Measurements from ENCODE around the gene ICA1L.

DNA sequence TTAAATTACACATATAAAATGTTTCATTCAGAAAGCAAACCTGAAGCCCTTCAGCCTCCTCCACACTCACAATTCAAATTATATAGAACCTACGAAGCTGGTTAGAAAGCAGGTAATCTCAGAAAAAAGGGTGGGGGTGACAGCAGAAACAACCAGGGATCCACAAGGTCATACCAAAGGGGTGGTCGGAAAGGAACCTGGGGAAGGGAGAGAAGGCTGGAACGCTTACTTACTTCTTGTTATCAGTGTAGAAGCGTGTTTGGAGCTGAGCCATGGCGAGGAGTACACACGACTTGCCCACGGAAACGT, 39.6 kb upstream of the ICA1L start:
- TF ChIP-seq, protein P1, sequence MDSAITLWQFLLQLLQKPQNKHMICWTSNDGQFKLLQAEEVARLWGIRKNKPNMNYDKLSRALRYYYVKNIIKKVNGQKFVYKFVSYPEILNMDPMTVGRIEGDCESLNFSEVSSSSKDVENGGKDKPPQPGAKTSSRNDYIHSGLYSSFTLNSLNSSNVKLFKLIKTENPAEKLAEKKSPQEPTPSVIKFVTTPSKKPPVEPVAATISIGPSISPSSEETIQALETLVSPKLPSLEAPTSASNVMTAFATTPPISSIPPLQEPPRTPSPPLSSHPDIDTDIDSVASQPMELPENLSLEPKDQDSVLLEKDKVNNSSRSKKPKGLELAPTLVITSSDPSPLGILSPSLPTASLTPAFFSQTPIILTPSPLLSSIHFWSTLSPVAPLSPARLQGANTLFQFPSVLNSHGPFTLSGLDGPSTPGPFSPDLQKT (IDR thresholded peaks at IDR 0.05; ENCODE audit: borderline replicate concordance, low read depth, low read length), result no peak
- TF ChIP-seq, protein P2, sequence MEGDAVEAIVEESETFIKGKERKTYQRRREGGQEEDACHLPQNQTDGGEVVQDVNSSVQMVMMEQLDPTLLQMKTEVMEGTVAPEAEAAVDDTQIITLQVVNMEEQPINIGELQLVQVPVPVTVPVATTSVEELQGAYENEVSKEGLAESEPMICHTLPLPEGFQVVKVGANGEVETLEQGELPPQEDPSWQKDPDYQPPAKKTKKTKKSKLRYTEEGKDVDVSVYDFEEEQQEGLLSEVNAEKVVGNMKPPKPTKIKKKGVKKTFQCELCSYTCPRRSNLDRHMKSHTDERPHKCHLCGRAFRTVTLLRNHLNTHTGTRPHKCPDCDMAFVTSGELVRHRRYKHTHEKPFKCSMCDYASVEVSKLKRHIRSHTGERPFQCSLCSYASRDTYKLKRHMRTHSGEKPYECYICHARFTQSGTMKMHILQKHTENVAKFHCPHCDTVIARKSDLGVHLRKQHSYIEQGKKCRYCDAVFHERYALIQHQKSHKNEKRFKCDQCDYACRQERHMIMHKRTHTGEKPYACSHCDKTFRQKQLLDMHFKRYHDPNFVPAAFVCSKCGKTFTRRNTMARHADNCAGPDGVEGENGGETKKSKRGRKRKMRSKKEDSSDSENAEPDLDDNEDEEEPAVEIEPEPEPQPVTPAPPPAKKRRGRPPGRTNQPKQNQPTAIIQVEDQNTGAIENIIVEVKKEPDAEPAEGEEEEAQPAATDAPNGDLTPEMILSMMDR (tag by site-specific recombination; IDR thresholded peaks at IDR 0.05), result no peak
- TF ChIP-seq ZNF121 (tag by site-specific recombination; IDR thresholded peaks at IDR 0.05) (no peak), ZNF433 (tag by site-specific recombination; IDR thresholded peaks at IDR 0.05; ENCODE audit: low read depth) (no peak), ZIC2 (tag by site-specific recombination; IDR thresholded peaks at IDR 0.05) (no peak), ZNF530 (tag by site-specific recombination; IDR thresholded peaks at IDR 0.05; ENCODE audit: low read depth) (no peak), MYNN (tag by site-specific recombination; IDR thresholded peaks at IDR 0.05; ENCODE audit: borderline replicate concordance) (no peak)

All from HEK293 (cell line).